Fibroblast of skin of right biceps (primary cell): ENCODE results near the gene MED17.
"Not testable (repeated sequence)": the region's sequence is repeated elsewhere in the genome, so short reads cannot be mapped to it uniquely, and the experiment has no call there.

ENCODE experiments used
- DNase-seq: peaks from one replicate; pipeline ENCODE4 v3.0.0-alpha.2; 2013

MED17 gene

DNA sequence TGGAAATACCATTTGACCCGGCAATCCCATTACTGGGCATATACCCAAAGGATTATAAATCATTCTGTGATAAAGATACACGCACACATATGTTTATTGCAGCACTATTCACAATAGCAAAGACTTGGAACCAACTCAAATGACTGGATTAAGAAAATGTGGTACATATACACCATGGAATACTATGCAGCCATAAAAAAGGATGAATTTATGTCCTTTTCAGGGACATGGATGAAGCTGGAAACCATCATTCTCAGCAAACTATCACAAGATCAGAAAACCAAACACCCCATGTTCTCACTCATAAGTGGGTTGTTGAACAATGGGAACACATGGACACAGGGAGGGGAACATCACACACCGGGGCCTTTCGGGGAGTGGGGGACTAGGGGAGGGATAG lies 25.0 kb upstream of the MED17 start:
- not testable (repeated sequence) for DNase-seq

DNA sequence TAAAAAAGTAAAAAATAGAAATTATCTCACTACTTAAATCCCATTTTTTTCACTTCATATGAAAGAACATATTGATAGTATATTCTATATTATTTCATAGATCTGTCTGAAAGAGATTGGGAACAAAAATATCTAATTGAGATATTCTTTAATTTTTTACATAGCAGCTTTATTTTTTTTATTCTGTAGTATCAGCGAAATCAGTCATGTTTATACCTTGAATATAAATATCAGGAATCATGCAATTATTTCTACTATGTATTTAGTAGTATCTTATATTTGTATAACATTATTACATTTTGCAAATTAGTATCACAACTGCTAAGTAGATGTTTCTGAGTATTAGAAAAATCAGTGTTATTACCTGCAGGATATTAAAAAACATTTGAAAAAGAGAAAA lies 22.2 kb upstream of the MED17 start:
- DNase-seq = no peak

DNA sequence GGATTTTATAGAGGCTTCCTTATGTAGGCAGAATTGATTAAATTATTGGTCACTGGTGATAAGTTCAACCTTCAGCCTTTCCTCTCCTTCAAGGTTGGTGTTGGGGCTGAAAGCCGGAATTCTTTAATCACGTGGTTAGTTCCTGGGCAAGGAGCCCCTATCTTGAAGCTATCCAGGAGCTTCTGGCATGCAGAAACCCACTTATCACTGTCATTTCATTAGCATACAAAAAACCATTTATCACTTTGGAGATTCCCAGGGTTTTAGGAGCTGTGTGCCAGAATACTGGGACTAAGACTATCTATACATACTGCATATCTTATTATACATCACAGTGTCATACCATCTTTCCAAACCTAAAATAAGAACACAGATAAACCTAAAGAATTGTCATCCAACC lies 18.5 kb upstream of the MED17 start:
- DNase-seq = no peak

GRCh38 chr11:93766504-93766903 lies 17.6 kb upstream of the MED17 start:
- DNase-seq = no peak

DNA sequence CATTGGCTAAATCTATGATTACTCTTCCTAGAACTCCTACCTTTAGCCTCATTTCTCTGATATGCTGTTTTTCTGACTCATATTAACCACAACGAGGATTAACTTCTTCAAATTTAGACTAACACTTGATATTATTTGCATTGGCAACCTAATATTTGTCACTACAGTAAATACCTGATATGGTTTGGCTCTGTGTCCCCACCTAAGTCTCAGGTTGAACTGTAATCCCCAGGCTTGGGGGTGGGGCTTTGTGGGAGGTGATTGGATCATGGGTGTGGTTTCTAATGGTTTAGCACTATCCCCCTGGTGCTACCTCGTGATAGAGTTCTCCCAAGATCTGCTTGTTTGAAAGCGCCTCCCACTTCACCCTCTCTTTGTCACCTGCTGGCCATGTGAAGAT lies 17.1 kb upstream of the MED17 start:
- no peak for DNase-seq

GRCh38 chr11:93770160-93770559 lies 13.9 kb upstream of the MED17 start:
- DNase-seq = no peak

GRCh38 chr11:93772123-93772522 lies 12.0 kb upstream of the MED17 start:
- no peak for DNase-seq

DNA sequence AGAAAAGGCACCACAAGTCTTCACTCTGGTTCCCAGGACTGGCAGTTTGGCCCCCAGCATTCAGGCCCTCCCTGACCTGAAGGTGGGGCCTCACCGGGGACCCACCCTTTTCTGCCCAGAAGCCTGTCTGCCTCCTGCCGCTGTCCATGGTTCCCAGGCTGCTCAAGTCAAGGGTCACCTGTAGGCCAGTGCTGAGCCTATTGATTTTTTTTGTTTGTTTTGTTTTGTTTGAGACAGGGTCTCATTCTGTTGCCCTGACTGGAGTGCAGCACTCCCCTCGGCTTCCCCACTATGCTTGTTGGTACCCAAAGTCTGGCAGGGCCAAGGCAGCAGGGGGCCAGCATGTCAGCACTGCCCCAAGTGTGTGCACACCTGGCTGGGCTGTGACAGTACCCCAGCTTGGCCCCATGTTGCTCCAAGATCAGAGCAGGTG lies 11.0 kb upstream of the MED17 start:
- DNase-seq = no peak

DNA sequence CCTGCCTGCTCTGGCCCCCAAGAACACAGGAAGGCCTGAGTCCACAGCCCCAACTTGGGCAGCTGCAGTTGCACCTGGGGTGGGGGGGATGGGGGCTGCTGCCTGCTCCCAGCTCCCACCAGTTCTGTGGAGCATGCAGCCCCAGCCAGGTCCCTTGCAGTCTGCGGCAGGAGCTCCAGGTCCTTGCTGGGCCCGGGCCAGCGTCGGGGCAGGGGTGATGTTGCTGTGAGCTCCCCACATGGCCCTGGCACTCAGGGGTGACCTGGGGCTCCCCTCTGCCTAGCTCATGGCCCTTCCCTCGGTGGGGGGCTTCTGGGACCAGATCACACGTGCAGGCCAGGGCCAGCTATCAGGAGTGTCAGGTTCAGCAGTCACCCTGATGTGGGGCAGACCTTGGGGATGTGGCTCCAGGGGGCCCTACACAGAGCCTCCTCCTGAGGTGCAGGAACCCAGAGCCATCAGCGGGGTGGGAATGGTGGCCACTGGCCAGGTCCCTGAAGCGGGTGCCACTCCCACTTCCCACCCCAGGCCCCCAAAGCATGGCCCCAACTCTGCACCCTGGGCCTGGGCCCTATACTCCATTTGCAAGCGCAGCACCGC lies 10.4 kb upstream of the MED17 start:
- no peak for DNase-seq

DNA sequence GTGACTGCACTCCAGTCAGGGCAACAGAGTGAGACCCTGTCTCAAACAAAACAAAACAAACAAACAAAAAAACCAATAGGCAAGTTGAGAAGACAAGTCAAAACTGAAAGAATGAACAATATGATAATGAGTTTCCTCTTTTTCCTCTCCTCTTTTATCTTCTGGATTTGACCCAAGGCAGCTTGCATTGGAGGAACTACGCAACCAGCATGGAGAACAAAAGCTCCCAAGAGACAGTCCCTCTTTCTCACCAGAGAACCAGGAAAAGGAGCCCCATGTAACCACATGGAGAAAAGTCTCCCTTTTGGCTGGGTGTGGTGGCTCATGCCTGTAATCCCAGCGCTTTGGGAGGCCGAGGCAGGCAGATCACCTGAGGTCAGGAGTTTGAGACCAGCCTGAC lies 9.5 kb upstream of the MED17 start:
- DNase-seq = not testable (repeated sequence)

DNA sequence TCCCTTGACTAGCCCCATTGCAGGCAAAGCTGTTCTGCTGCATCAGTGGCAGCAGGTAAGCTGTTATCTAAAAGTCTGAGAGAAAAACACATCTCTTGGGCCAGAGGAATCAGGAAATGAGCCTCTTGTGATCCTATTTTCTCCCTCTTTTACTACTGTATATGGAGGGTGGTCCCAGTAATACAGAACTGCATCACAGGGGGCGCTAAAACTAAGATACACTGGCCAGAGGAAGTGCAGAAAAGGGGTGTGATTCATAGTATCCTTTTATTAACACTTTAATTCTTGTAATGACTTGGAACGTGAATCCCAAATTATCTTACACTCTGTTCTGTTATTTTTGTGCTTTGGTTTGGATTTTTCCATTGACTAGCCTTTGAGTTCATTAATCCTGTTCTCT lies 8.8 kb upstream of the MED17 start:
- DNase-seq = peak; percentile 2

- no peak for DNase-seq
Measured at GRCh38 chr11:93783362-93783761, 720 bp upstream of the MED17 start.

- no peak for DNase-seq
Measured at GRCh38 chr11:93783765-93784144, 327 bp upstream of the MED17 start.

DNA sequence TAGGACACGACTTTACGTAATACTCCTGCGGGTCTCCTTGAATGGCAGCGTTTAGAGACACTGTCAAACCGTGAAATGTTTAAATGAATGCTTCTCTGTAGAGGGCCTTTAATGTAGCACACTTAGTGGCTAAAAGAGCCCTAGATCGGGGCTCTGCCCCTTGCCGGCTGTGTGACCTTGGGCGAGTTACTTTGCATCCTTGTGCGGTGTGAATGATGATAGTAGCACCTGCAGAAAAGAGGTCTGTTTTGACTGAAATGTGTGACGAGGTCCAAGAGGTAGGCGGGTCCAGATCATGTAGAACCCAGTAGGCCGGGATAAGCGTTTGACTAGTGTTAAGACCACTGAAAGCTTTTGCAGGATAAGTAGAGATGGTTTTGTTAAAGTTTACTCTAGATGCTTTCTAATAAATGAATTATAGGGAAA lies 866 bp downstream of the MED17 start:
- DNase-seq = no peak

- no peak for DNase-seq
Measured at GRCh38 chr11:93791493-93791892, 7.4 kb downstream of the MED17 start.

- DNase-seq = no peak
Measured at GRCh38 chr11:93796441-93797231, 12.6 kb downstream of the MED17 start.

- DNase-seq = no peak
Measured at GRCh38 chr11:93801366-93801765, 17.3 kb downstream of the MED17 start.

GRCh38 chr11:93804879-93805278 lies 20.8 kb downstream of the MED17 start:
- no peak for DNase-seq

- no peak for DNase-seq
Measured at GRCh38 chr11:93807980-93808379, 23.9 kb downstream of the MED17 start.

DNA sequence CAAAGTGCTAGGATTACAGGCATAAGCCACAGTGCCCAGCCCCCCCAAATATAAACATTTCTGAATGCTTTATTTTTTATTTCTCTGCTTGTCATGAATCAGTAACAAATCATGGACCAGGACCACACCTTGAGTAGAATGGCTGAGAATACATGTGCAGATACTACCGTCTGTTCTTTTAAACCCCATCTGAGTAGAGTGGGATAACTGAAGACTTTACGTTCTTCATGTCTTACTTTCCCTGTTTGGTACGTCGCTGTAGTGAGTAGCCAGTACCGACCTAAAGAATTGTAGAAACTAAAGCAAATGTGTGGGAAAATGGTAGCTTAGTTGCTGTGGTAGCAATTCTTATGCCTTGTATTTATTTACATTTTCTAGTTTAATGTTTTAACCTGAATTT lies 29.9 kb downstream of the MED17 start:
- DNase-seq = no peak

GRCh38 chr11:93814966-93815633 lies 31.0 kb downstream of the MED17 start:
- DNase-seq = no peak

GRCh38 chr11:93817426-93818348 lies 33.6 kb downstream of the MED17 start:
- peak; percentile 11 for DNase-seq
